Prostate gland (tissue), 2 donors: ENCODE measurements around the gene LDB3. TPM values are rescaled to one million over a fixed set of nuclear protein-coding genes. Genes with fewer than 3 reads are reported as not detected.

Experiments
- DNase-seq: peaks from one replicate; pipeline ENCODE4 v3.0.0-alpha.2; 2019; ENCODE audit warnings: low spot score
- H3K27ac ChIP-seq, 2 donors: fragments of 200-600 bp; sonication (generic); 2 replicates each; pipeline ENCODE4 v1.5.1; 2017 to 2019
- H3K27me3 ChIP-seq: fragments of 200-600 bp; sonication (generic); replicated peaks from 2 replicates; pipeline ENCODE4 v1.5.1; 2019; ENCODE audit not compliant: insufficient read depth
- H3K36me3 ChIP-seq, 2 donors: fragments of 200-600 bp; sonication (generic); 1 replicate in 1 of 2; 2 replicates in 1 of 2; pipeline versions ENCODE4 v1.5.1 to v1.8.1; 2017 to 2019
- H3K4me1 ChIP-seq: fragments of 200-600 bp; sonication (generic); replicated peaks from 2 replicates; pipeline ENCODE4 v1.5.1; 2019
- H3K4me3 ChIP-seq, 2 donors: fragments of 200-600 bp; sonication (generic); 2 replicates each; pipeline ENCODE4 v1.5.1; 2017 to 2019
- H3K9me3 ChIP-seq: fragments of 200-600 bp; sonication (generic); 2 replicates; pipeline ENCODE4 v1.5.1; 2017
- POLR2A ChIP-seq: fragments of 450-650 bp; IDR thresholded peaks from one replicate; pipeline ENCODE4 v1.6.1; 2016; ENCODE audit warnings: antibody characterized with exemption, mild to moderate bottlenecking
- POLR2AphosphoS5 ChIP-seq: sonication (generic); formaldehyde crosslinking; IDR thresholded peaks from one replicate; pipeline ENCODE4 v1.6.1; 2017; ENCODE audit warnings: antibody characterized with exemption
- WGBS: methylation state at CpG from one replicate; pipeline ENCODE4 v1.1.5; 2018; 5-methylcytosine and 5-hydroxymethylcytosine counted together
- intact Hi-C: fragments of 100-400 bp; cut with DNase I; formaldehyde crosslinking; loops from one replicate; pipeline ENCODE4 v1.14.2; 2022
- total RNA-seq, 2 donors: library from RNA; depleted of rRNA; stranded (reverse); fragments of >200 nt; gene quantifications; one replicate each; pipeline ENCODE4 v1.1.0, GENCODE V29; 2016
- TF ChIP-seq, protein P1 (sequence below), 4 experiments: fragments of 200-600 bp in 2 of 4; fragments of 450-650 bp in 2 of 4; sonication (generic) in 2 of 4; IDR thresholded peaks; 1 replicate in 3 of 4; 2 replicates in 1 of 4; pipeline ENCODE4 v1.5.1; 2016 to 2019; ENCODE audit warnings: antibody characterized with exemption in 4 of 4, mild to moderate bottlenecking in 2 of 4, moderate library complexity in 2 of 4

LDB3 gene
- total RNA-seq, 2 donors from 2014 or later: 10.8 to 13.0 TPM

DNA sequence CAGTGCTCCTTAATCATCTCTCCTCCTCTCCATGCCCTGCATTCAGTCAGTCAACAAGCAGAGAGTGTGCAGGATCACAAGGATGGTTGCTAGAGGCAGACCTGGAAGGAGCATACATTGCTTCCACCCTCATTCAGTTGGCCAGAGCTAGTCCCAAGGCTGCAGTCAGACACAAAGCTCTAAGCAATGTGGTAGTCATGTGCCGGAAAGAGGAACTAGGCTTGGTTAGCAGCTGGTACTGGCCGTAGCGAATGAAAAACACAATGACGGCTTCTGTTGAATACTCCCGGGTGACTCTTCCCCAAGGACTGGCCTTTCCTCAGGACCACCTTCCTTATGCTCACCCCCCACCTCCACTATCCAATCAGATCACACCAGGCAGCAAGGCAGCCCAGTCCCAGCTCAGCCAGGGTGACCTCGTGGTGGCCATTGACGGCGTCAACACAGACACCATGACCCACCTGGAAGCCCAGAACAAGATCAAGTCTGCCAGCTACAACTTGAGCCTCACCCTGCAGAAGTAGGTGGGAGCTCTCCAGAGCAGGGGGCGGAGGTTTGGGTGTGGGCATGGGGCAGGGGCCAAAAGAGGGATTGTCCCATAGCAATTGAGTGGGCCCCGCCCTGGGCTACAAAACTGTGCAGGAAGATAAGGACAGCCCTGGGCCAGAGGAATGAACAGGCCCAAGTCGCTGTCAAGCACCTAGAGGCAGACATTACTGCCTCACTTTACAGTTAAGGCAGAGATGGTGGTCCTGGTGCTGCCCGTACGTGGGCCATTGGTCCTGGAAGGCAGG, 10.9 kb downstream of the LDB3 start:
- H3K27ac ChIP-seq: no peak overlapping the region
- H3K4me1 ChIP-seq: no peaks in the 10 kb centered on the region
- H3K36me3 ChIP-seq: no peaks in the 10 kb centered on the region
- intact Hi-C loops: no loop called here
- H3K4me3 ChIP-seq: no peak overlapping the region
- no peaks in the 10 kb centered on the region for H3K27me3 ChIP-seq
- H3K9me3 ChIP-seq: no peaks in the 10 kb centered on the region
- 92% methylated on average over 13 of the region's 13 CpGs for WGBS
- DNase-seq: no peak
- TF ChIP-seq POLR2A: no peak
- TF ChIP-seq, protein P1, sequence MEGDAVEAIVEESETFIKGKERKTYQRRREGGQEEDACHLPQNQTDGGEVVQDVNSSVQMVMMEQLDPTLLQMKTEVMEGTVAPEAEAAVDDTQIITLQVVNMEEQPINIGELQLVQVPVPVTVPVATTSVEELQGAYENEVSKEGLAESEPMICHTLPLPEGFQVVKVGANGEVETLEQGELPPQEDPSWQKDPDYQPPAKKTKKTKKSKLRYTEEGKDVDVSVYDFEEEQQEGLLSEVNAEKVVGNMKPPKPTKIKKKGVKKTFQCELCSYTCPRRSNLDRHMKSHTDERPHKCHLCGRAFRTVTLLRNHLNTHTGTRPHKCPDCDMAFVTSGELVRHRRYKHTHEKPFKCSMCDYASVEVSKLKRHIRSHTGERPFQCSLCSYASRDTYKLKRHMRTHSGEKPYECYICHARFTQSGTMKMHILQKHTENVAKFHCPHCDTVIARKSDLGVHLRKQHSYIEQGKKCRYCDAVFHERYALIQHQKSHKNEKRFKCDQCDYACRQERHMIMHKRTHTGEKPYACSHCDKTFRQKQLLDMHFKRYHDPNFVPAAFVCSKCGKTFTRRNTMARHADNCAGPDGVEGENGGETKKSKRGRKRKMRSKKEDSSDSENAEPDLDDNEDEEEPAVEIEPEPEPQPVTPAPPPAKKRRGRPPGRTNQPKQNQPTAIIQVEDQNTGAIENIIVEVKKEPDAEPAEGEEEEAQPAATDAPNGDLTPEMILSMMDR (IDR thresholded peaks at IDR 0.05): no peak
- TF ChIP-seq POLR2AphosphoS5: no peak

DNA sequence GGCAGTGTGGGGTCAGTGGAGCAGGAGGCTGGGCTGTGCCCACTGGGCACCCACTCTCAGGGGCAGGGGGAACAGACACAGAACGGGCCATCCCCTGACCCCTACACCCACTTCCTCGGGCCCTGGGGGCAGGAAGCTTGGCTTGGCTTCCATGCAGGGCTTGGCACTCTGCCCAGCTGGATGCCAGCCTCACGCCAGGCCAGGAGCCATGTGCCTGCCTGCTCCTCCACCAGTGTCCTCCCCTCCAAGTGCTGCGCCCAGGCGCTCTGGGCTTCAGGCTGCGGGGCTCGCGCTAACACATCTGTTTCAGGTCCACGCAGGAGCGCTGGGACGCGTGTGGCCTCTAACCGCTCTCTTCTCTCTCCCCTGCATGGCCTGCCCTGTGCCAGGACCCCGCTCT, 12.7 kb downstream of the LDB3 start:
- Histone ChIP-seq H3K9me3 (no peaks in the 10 kb centered on the region), H3K27me3 (no peaks in the 10 kb centered on the region), H3K4me3 (no peak overlapping the region), H3K36me3 (no peaks in the 10 kb centered on the region), H3K27ac (no peak overlapping the region), H3K4me1 (no peaks in the 10 kb centered on the region)
- DNase-seq: no peak
- TF ChIP-seq POLR2AphosphoS5 (no peak), POLR2A (no peak)
- TF ChIP-seq, protein P1 (IDR thresholded peaks at IDR 0.05): no peak
- 58% methylated on average over 14 of the region's 14 CpGs for WGBS
- intact Hi-C loops: loop anchor here (10.0 kb wide), 1 partner anchor 414 kb away; the partner anchor contains the start of genes GLUD1 and SHLD2

DNA sequence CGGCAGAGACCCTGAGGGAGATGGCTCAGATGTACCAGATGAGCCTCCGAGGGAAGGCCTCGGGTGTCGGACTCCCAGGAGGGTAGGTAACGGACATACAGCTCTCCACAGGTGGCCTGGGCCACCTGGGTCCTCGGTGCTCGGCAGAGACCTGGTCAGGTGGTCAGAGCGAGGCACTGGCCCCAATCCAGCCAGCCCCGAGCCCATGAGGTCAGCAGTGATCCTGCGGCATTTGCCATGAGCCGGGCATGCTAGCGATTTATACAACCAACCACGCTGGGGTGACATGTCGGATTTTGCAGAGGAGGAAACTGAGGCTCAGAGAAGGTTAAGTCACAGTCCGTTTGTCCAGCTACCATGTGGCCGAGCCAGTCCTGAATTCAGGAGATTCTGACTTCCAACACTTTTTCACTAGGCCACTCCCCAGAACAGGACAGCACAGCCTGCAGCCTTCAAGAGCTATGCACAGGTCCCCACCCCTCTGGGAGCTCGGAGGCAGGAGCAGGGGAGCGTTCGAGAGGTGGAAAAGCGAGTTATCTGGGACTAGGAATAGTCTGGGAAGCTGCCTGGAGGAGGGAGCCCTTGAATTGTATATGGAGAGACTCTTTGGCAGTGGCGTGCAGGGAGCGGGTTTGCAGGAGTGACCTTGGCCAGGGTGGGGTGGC, 13.5 kb downstream of the LDB3 start:
- no peaks in the 10 kb centered on the region for H3K9me3 ChIP-seq
- no peak for DNase-seq
- H3K36me3 ChIP-seq: no peaks in the 10 kb centered on the region
- no peak overlapping the region for H3K27ac ChIP-seq
- no peaks in the 10 kb centered on the region for H3K4me1 ChIP-seq
- WGBS: 82% methylated on average over 22 of the region's 22 CpGs
- intact Hi-C loops: loop anchor here (10.0 kb wide), 1 partner anchor 413 kb away; the partner anchor contains the start of genes GLUD1 and SHLD2
- H3K27me3 ChIP-seq: no peaks in the 10 kb centered on the region
- no peak overlapping the region for H3K4me3 ChIP-seq
- TF ChIP-seq POLR2AphosphoS5 (no peak), POLR2A (no peak)
- TF ChIP-seq, protein P1 (IDR thresholded peaks at IDR 0.05): no peak

DNA sequence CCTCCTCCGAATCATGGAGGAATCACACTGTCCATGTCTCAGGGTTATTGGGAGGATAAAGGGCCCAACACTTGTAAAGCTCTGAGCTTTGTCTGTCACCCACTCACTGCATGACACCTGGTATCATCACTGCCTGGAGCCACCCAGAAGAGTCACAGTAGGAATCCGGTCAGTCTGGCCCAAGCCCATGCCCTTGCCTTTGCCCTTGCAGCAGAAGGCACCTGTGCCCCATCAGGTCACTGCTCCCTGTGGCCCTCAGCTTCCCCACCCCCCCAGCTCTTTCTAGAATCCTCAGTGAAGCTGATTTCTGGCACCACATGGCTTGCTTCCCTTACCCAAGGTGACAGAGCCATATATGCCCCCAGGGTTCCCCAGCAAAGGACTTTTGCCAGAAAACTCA, 14.4 kb downstream of the LDB3 start:
- TF ChIP-seq POLR2A (no peak), POLR2AphosphoS5 (no peak)
- TF ChIP-seq, protein P1 (IDR thresholded peaks at IDR 0.05): no peak
- 82% methylated on average over 2 of the region's 2 CpGs for WGBS
- DNase-seq: no peak
- intact Hi-C loops: loop anchor here (10.0 kb wide), 1 partner anchor 412 kb away; the partner anchor contains the start of genes GLUD1 and SHLD2
- Histone ChIP-seq H3K4me1 (no peaks in the 10 kb centered on the region), H3K4me3 (no peak overlapping the region), H3K9me3 (no peaks in the 10 kb centered on the region), H3K36me3 (no peaks in the 10 kb centered on the region), H3K27me3 (no peaks in the 10 kb centered on the region), H3K27ac (no peak overlapping the region)
